Ovary (tissue), 3 donors: ENCODE measurements around the gene GYPC.

Source experiments
- EP300 ChIP-seq: sonication (generic); formaldehyde crosslinking; IDR thresholded peaks from one replicate; pipeline ENCODE4 v1.6.1; 2017; ENCODE audit warnings: antibody characterized with exemption
- POLR2A ChIP-seq: fragments of 450-650 bp; IDR thresholded peaks from one replicate; pipeline ENCODE4 v1.6.1; 2017; ENCODE audit warnings: antibody characterized with exemption, mild to moderate bottlenecking, moderate library complexity
- TF ChIP-seq, protein P1 (sequence below), 3 donors: fragments of 450-650 bp in 2 of 3; fragments of 200-600 bp in 1 of 3; IDR thresholded peaks; one replicate each; pipeline versions ENCODE4 v1.5.1 to v1.8.0; 2016 to 2022; ENCODE audit warnings: antibody characterized with exemption in 3 of 3, mild to moderate bottlenecking in 1 of 3
- donor health status: DM: no; HTN: no; CAD: no.

DNA sequence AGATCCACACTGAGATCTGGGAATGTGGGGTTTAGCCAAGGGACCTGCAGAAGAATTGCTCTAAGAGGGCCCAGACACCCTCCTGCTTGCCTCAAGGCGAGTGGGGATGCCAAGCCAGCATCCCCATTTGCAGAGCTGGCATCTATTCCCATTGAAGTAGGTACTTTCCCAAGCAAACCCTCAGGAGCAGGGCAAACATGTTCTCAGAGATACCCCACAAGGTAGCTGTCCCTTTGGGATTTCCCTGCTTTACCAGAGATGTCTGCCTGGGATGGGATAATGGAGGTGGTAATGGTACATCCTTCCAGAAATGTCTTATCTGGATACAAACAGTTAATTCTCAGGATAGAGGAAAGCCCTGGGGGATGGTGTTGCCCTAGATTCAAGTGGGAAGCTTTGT is 51.2 kb downstream of the GYPC start:
- TF ChIP-seq, protein P1, sequence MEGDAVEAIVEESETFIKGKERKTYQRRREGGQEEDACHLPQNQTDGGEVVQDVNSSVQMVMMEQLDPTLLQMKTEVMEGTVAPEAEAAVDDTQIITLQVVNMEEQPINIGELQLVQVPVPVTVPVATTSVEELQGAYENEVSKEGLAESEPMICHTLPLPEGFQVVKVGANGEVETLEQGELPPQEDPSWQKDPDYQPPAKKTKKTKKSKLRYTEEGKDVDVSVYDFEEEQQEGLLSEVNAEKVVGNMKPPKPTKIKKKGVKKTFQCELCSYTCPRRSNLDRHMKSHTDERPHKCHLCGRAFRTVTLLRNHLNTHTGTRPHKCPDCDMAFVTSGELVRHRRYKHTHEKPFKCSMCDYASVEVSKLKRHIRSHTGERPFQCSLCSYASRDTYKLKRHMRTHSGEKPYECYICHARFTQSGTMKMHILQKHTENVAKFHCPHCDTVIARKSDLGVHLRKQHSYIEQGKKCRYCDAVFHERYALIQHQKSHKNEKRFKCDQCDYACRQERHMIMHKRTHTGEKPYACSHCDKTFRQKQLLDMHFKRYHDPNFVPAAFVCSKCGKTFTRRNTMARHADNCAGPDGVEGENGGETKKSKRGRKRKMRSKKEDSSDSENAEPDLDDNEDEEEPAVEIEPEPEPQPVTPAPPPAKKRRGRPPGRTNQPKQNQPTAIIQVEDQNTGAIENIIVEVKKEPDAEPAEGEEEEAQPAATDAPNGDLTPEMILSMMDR (IDR thresholded peaks at IDR 0.05), result no peak
- TF ChIP-seq POLR2A (no peak), EP300 (no peak)
